H1 (cell line): ENCODE measurements around the gene ZMIZ1. TPM values are rescaled to one million over a fixed set of nuclear protein-coding genes. Genes with fewer than 3 reads are reported as not detected.

Source experiments
- CTCF ChIA-PET: fragments of 300-600 bp; sonication (Branson Sonifier 250); formaldehyde crosslinking; loops from one replicate; lab custom pipeline; 2021; ENCODE audit not compliant: partially characterized antibody; lab: Charles Lee
- POLR2A ChIA-PET: fragments of 300-600 bp; sonication (Branson Sonifier 250); formaldehyde crosslinking; loops from one replicate; lab custom pipeline; 2021; ENCODE audit warnings: inconsistent platforms; ENCODE audit not compliant: partially characterized antibody; lab: Charles Lee
- DNase-seq, 2 experiments: peaks; one replicate each; pipeline versions ENCODE4 v3.0.0 to v3.0.0-alpha.2; 2010 to 2022; ENCODE audit warnings: low spot score in 2 of 2, low read depth in 1 of 2, mixed read lengths in 1 of 2
- FAIRE-seq: peaks from 2 replicates; lab custom pipeline; 2011; peaks lifted over from hg19 to GRCh38; lab: Jason Lieb, UNC
- H2AFZ ChIP-seq: 2 replicates; pipeline ENCODE4 v1.8.1; 2012; ENCODE audit warnings: low read length, inconsistent platforms
- H2AK5ac ChIP-seq: 2 replicates; pipeline ENCODE4 v1.6.1; 2013; ENCODE audit warnings: low read depth, low read length
- H2BK120ac ChIP-seq: replicated peaks from 2 replicates; pipeline ENCODE3; 2013; ENCODE audit warnings: low read depth, low read length, inconsistent platforms
- H2BK12ac ChIP-seq: 2 replicates; pipeline ENCODE4 v1.6.1; 2013; ENCODE audit warnings: low read depth, low read length
- H2BK15ac ChIP-seq: 2 replicates; pipeline ENCODE4 v1.6.1; 2013; ENCODE audit warnings: low read length
- H2BK20ac ChIP-seq: 2 replicates; pipeline ENCODE4 v1.6.1; 2013; ENCODE audit warnings: low read length
- H2BK5ac ChIP-seq: 2 replicates; pipeline ENCODE4 v1.6.1; 2013; ENCODE audit warnings: low read depth, low read length
- H3K14ac ChIP-seq: 2 replicates; pipeline ENCODE4 v1.6.1; 2013; ENCODE audit warnings: inconsistent platforms; ENCODE audit not compliant: insufficient read length
- H3K18ac ChIP-seq: 2 replicates; pipeline ENCODE4 v1.6.1; 2013; ENCODE audit warnings: low read length; ENCODE audit errors: extremely low read depth
- H3K23ac ChIP-seq: 2 replicates; pipeline ENCODE4 v1.6.1; 2013; ENCODE audit warnings: inconsistent platforms; ENCODE audit not compliant: insufficient read length
- H3K23me2 ChIP-seq: 2 replicates; pipeline ENCODE4 v1.6.1; 2013; ENCODE audit warnings: low read depth, low read length
- H3K27ac ChIP-seq: 2 replicates; pipeline ENCODE4 v1.6.1; 2011; ENCODE audit warnings: low read depth, low read length, inconsistent platforms
- H3K27me3 ChIP-seq, 4 experiments: replicated peaks in 1 of 4; 1 replicate in 1 of 4; 2 replicates in 3 of 4; pipeline versions ENCODE4 v1.6.1 to v1.8.1; 2011 to 2013; ENCODE audit warnings: low read length in 3 of 4, mild to moderate bottlenecking in 3 of 4, inconsistent platforms in 2 of 4, mixed read lengths in 2 of 4, moderate library complexity in 1 of 4; ENCODE audit not compliant: control insufficient read depth in 3 of 4, insufficient read depth in 3 of 4; ENCODE audit errors: extremely low read depth in 1 of 4
- H3K36me3 ChIP-seq, 4 experiments: 2 replicates each; pipeline versions ENCODE4 v1.6.1 to v1.8.1; 2011 to 2013; ENCODE audit warnings: mild to moderate bottlenecking in 4 of 4, low read length in 3 of 4, moderate library complexity in 2 of 4, control low read depth in 1 of 4, inconsistent platforms in 1 of 4; ENCODE audit not compliant: insufficient read depth in 4 of 4, control insufficient read depth in 2 of 4
- H3K4ac ChIP-seq: replicated peaks from 2 replicates; pipeline ENCODE3; 2013; ENCODE audit warnings: low read length, low read depth, mixed read lengths, inconsistent platforms; ENCODE audit not compliant: insufficient read length
- H3K4me1 ChIP-seq, 4 experiments: replicated peaks in 1 of 4; 1 replicate in 1 of 4; 2 replicates in 3 of 4; pipeline versions ENCODE4 v1.6.1 to v1.8.1; 2011 to 2013; ENCODE audit warnings: low read length in 3 of 4, inconsistent platforms in 2 of 4, mixed read lengths in 1 of 4; ENCODE audit not compliant: insufficient read depth in 4 of 4, control insufficient read depth in 3 of 4
- H3K4me2 ChIP-seq, 2 experiments: 2 replicates each; pipeline versions ENCODE4 v1.6.1 to v1.8.1; 2011 to 2013; ENCODE audit warnings: low read depth in 2 of 2, low read length in 2 of 2, control low read depth in 1 of 2, inconsistent platforms in 1 of 2, mild to moderate bottlenecking in 1 of 2; ENCODE audit not compliant: insufficient read depth in 1 of 2
- H3K4me3 ChIP-seq, 4 experiments: fragments of 200-600, 300-600 bp in 1 of 4; sonication (generic), shearing (Covaris generic), sonication (Bioruptor Twin) in 1 of 4; 2 replicates each; pipeline versions ENCODE4 v1.5.1 to v1.8.1; 2011 to 2016; ENCODE audit warnings: low read length in 4 of 4, low read depth in 3 of 4, control low read depth in 2 of 4, inconsistent platforms in 2 of 4, mild to moderate bottlenecking in 2 of 4, mixed read lengths in 1 of 4, moderate library complexity in 1 of 4; ENCODE audit not compliant: insufficient read depth in 2 of 4; ENCODE audit errors: extremely low read depth in 1 of 4
- H3K56ac ChIP-seq: replicated peaks from 2 replicates; pipeline ENCODE3; 2013; ENCODE audit warnings: low read depth, mild to moderate bottlenecking, mixed read lengths, low read length, inconsistent platforms; ENCODE audit not compliant: insufficient read length
- H3K79me1 ChIP-seq: 2 replicates; pipeline ENCODE4 v1.6.1; 2013; ENCODE audit warnings: low read depth, low read length, control low read depth
- H3K79me2 ChIP-seq, 2 experiments: 2 replicates each; pipeline versions ENCODE4 v1.6.1 to v1.8.1; 2012 to 2013; ENCODE audit warnings: low read length in 2 of 2, mild to moderate bottlenecking in 2 of 2, inconsistent platforms in 1 of 2; ENCODE audit not compliant: insufficient read depth in 2 of 2, control insufficient read depth in 1 of 2
- H3K9ac ChIP-seq, 4 experiments: replicated peaks in 1 of 4; 1 replicate in 1 of 4; 2 replicates in 3 of 4; pipeline versions ENCODE4 v1.6.1 to v1.8.1; 2011 to 2013; ENCODE audit warnings: low read depth in 3 of 4, low read length in 3 of 4, control low read depth in 2 of 4, mild to moderate bottlenecking in 2 of 4, moderate library complexity in 2 of 4, inconsistent platforms in 1 of 4; ENCODE audit errors: extremely low read depth in 1 of 4
- H3K9me3 ChIP-seq, 2 experiments: 2 replicates each; pipeline versions ENCODE4 v1.6.1 to v1.8.1; 2012 to 2013; ENCODE audit warnings: mild to moderate bottlenecking in 2 of 2, moderate library complexity in 2 of 2, control low read depth in 1 of 2, inconsistent platforms in 1 of 2, low read depth in 1 of 2, low read length in 1 of 2, mixed read lengths in 1 of 2; ENCODE audit not compliant: insufficient read depth in 2 of 2
- H4K20me1 ChIP-seq, 2 experiments: replicated peaks in 1 of 2; 2 replicates each; pipeline versions ENCODE3 to v1.8.1; 2011 to 2013; ENCODE audit warnings: inconsistent platforms in 2 of 2, low read length in 2 of 2, mild to moderate bottlenecking in 1 of 2; ENCODE audit not compliant: insufficient read depth in 2 of 2, control insufficient read depth in 1 of 2
- H4K5ac ChIP-seq: 2 replicates; pipeline ENCODE4 v1.6.1; 2013; ENCODE audit warnings: low read length, low read depth, mixed read lengths, inconsistent platforms; ENCODE audit not compliant: insufficient read length
- H4K8ac ChIP-seq: 2 replicates; pipeline ENCODE4 v1.8.0; 2013; ENCODE audit warnings: mild to moderate bottlenecking, moderate library complexity, low read length, inconsistent platforms; ENCODE audit not compliant: insufficient read depth; ENCODE audit errors: extremely low read depth
- H4K91ac ChIP-seq: replicated peaks from 2 replicates; pipeline ENCODE3; 2013; ENCODE audit warnings: low read length, mixed read lengths, inconsistent platforms; ENCODE audit not compliant: insufficient read length
- BACH1 ChIP-seq: IDR thresholded peaks from 2 replicates; pipeline ENCODE4 v1.6.1; 2012; ENCODE audit warnings: low read length, improper control_type of control experiment
- BCL11A ChIP-seq, 2 experiments: IDR thresholded peaks; one replicate each; pipeline ENCODE4 v1.6.1; 2011; ENCODE audit warnings: low read depth in 2 of 2, low read length in 2 of 2, mild to moderate bottlenecking in 2 of 2
- CHD1 ChIP-seq: IDR thresholded peaks from 2 replicates; pipeline ENCODE4 v1.6.1; 2012; ENCODE audit warnings: low read depth, low read length, improper control_type of control experiment
- HDAC2 ChIP-seq, 2 experiments: fragments of 300-600 bp in 1 of 2; sonication (generic) in 1 of 2; IDR thresholded peaks; 2 replicates each; pipeline ENCODE4 v1.6.1; 2011 to 2012; ENCODE audit warnings: low read depth in 2 of 2, low read length in 2 of 2, mild to moderate bottlenecking in 2 of 2, moderate library complexity in 2 of 2, borderline replicate concordance in 1 of 2, inconsistent platforms in 1 of 2
- KDM4A ChIP-seq: IDR thresholded peaks from one replicate; pipeline ENCODE4 v1.7.1; 2012; ENCODE audit warnings: low read depth, mild to moderate bottlenecking, moderate library complexity, low read length, inconsistent platforms; ENCODE audit not compliant: severe bottlenecking
- NRF1 ChIP-seq: IDR thresholded peaks from 2 replicates; pipeline ENCODE4 v1.6.1; 2011; ENCODE audit warnings: mild to moderate bottlenecking, low read depth, low read length, improper control_type of control experiment
- PHF8 ChIP-seq: fragments of 200-600 bp; sonication (generic); conservative IDR thresholded peaks from 2 replicates; pipeline ENCODE4 v1.7.1; 2012; ENCODE audit warnings: low read depth, mild to moderate bottlenecking, inconsistent platforms, low read length, moderate library complexity
- POLR2A ChIP-seq, 2 experiments: IDR thresholded peaks; 1 replicate in 1 of 2; 2 replicates in 1 of 2; pipeline ENCODE4 v1.6.1; 2011; ENCODE audit warnings: low read depth in 2 of 2, low read length in 2 of 2, mild to moderate bottlenecking in 2 of 2; ENCODE audit errors: control extremely low read depth in 1 of 2
- POLR2AphosphoS5 ChIP-seq: IDR thresholded peaks from 2 replicates; pipeline ENCODE4 v1.6.1; 2011; ENCODE audit warnings: low read depth, low read length
- RFX5 ChIP-seq: IDR thresholded peaks from 2 replicates; pipeline ENCODE4 v1.6.1; 2011; ENCODE audit warnings: low read depth, low read length, improper control_type of control experiment, borderline replicate concordance
- RNF2 ChIP-seq: fragments of 200-900, 300-1000 bp; sonication (generic); IDR thresholded peaks from 2 replicates; pipeline ENCODE4 v1.7.1; 2016; ENCODE audit warnings: borderline replicate concordance, low read depth, mild to moderate bottlenecking, antibody characterized with exemption, low read length; ENCODE audit not compliant: poor library complexity, severe bottlenecking; ENCODE audit errors: missing control alignments
- SP2 ChIP-seq: IDR thresholded peaks from 2 replicates; pipeline ENCODE4 v1.6.1; 2012; ENCODE audit warnings: mild to moderate bottlenecking, low read length, inconsistent platforms
- TAF1 ChIP-seq: IDR thresholded peaks from 2 replicates; pipeline ENCODE4 v1.6.1; 2011; ENCODE audit warnings: mild to moderate bottlenecking, low read depth, low read length
- ZNF274 ChIP-seq: IDR thresholded peaks from 2 replicates; pipeline ENCODE4 v1.7.0; 2012; ENCODE audit warnings: low read length, borderline replicate concordance; ENCODE audit errors: extremely low read depth
- WGBS, 2 experiments: shearing (Covaris generic) in 1 of 2; methylation state at CpG; one replicate each; pipeline versions ENCODE4 v1.1.6 to v1.1.7; 2013 to 2015; ENCODE audit warnings: low lambda C conversion rate in 2 of 2, mixed read lengths in 2 of 2, inconsistent platforms in 1 of 2, low coverage in 1 of 2, missing lambda C conversion rate in 1 of 2; ENCODE audit not compliant: insufficient replicate concordance in 2 of 2, insufficient coverage in 1 of 2, insufficient read length in 1 of 2; ENCODE audit errors: extremely low coverage in 1 of 2, missing lambda C conversion rate in 1 of 2; 5-methylcytosine and 5-hydroxymethylcytosine counted together
- polyA plus RNA-seq, 7 experiments: library from polyadenylated mRNA; depleted of rRNA in 3 of 7; stranded (reverse) in 5 of 7; unstranded in 2 of 7; fragments of >200 nt in 5 of 7; fragments of 200-250 nt in 2 of 7; gene quantifications; 1 replicate in 5 of 7; 2 replicates in 1 of 7; 4 replicates in 1 of 7; pipeline versions ENCODE4 v1.2.1 to v1.2.3, GENCODE V29; 2011 to 2013; ENCODE audit warnings: missing spikeins in 2 of 7, mixed read lengths in 2 of 7
- total RNA-seq: library from RNA; stranded (reverse); fragmentation: NEBNext Ultra II Directional; extraction: Animal tissue kit (Norgen Biotek cat#: 25700); gene quantifications from 2 replicates; pipeline ENCODE4 v1.2.1, GENCODE V29; 2021

Gene ZMIZ1
- total and polyA plus RNA-seq, 2 of the 8 experiments (the other 6 are each of a cell fraction or from before 2014, with no cell fraction given): 8.1 to 28.0 TPM

- CTCF ChIA-PET: interaction anchor here (0.6 to 32.0 kb wide), 9 partner anchors 9 to 122 kb away, joined by 3 to 396 read pairs (median 5); no protein-coding TSS in a partner anchor
- no peak overlapping the region for H2BK20ac ChIP-seq
- WGBS, 2 experiments: 96% methylated on average over 4 of the region's 4 CpGs; no CpG with 5 or more reads in 1 of the 2 experiments
- H3K27me3 ChIP-seq: no peaks in the 10 kb centered on the region; a peak in 1 of 7 replicates
- no peak overlapping the region for H3K18ac ChIP-seq
- H3K79me1 ChIP-seq: peaks cover 2% of the 10 kb centered on the region
- POLR2A ChIA-PET: interaction anchor here (1.0 to 3.2 kb wide), 3 partner anchors 9 to 21 kb away, joined by 3 to 13 read pairs (median 4); no protein-coding TSS in a partner anchor
- H2BK15ac ChIP-seq: no peak overlapping the region
- H3K4ac ChIP-seq: no peak overlapping the region
- H3K9ac ChIP-seq: no peak overlapping the region
- no peak overlapping the region for H3K4me2 ChIP-seq
- H2BK120ac ChIP-seq: no peak overlapping the region
- H4K5ac ChIP-seq: no peak overlapping the region
- H3K36me3 ChIP-seq: no peaks in the 10 kb centered on the region; a peak in 3 of 8 replicates
- H3K27ac ChIP-seq: no peak overlapping the region
- H4K91ac ChIP-seq: no peak overlapping the region
- no peak overlapping the region for H4K8ac ChIP-seq
- H3K79me2 ChIP-seq: no peaks in the 10 kb centered on the region; a peak in 1 of 4 replicates
- peaks cover 0 to 18% (median 5%) of the 10 kb centered on the region in 4 experiments; a peak in 5 of 7 replicates for H3K4me1 ChIP-seq
- H2AK5ac ChIP-seq: no peak overlapping the region
- no peak overlapping the region for H2AFZ ChIP-seq
- no peak overlapping the region for H2BK12ac ChIP-seq
- H3K23ac ChIP-seq: no peak overlapping the region
- no peaks in the 10 kb centered on the region for H3K23me2 ChIP-seq
- DNase-seq: no peak
- H3K56ac ChIP-seq: no peak overlapping the region
- peaks cover 4 to 20% of the 10 kb centered on the region in 2 experiments for H4K20me1 ChIP-seq
- H3K14ac ChIP-seq: no peak overlapping the region
- no peak overlapping the region for H3K4me3 ChIP-seq
- H2BK5ac ChIP-seq: 0 out of 2 replicates have a peak overlapping the region, but pooled peaks have one; percentile 30
- no peak for FAIRE-seq
- H3K9me3 ChIP-seq: no peaks in the 10 kb centered on the region
- TF ChIP-seq ZNF274 (no peak), BACH1 (no peak), HDAC2 (IDR thresholded peaks at IDR 0.05; ENCODE audit: borderline replicate concordance in 1 of 2, low read depth in 2 of 2, low read length in 2 of 2) (no peak), POLR2AphosphoS5 (no peak), SP2 (no peak), KDM4A (no peak), POLR2A (IDR thresholded peaks at IDR 0.05; ENCODE audit: control extremely low read depth in 1 of 2, low read depth in 2 of 2, low read length in 2 of 2) (no peak), TAF1 (no peak), RFX5 (no peak), NRF1 (no peak), BCL11A (IDR thresholded peaks at IDR 0.05; ENCODE audit: low read depth in 2 of 2, low read length in 2 of 2) (no peak), PHF8 (no peak), CHD1 (no peak), RNF2 (no peak)
Observed at GRCh38 chr10:79170226-79170752, 101.5 kb downstream of the ZMIZ1 start.
